Urothelium cell line (cell line): Measurements from ENCODE around the gene FUCA2.
"Not testable (repeated sequence)": the region's sequence is repeated elsewhere in the genome, so short reads cannot be mapped to it uniquely, and the experiment has no call there.

Source experiments
- DNase-seq: peaks from one replicate; pipeline ENCODE4 v3.0.0; 2011; ENCODE audit warnings: low spot score, mixed read lengths
- FAIRE-seq: peaks from 2 replicates; lab custom pipeline; 2011; peaks lifted over from hg19 to GRCh38; lab: Jason Lieb, UNC

FUCA2 gene

DNA sequence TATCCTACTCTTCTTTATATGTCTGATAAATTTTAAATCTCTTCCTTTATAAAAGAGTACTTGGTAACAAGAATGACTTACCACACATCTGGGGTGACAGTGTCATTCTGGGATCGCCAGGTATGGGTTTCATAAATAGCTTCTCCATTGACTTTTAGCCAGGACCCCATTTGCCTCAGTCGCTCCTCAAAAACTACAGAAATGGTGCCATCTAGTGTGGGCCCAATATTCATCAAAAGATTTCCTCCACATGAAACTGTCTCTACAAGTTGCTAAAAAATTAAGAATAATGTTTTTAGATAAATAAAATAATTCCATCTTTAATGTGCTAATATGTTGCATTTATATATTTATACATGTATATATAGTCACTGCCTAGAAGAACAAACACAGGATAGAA lies 9.7 kb downstream of the FUCA2 start:
- no peak for DNase-seq
- no peak for FAIRE-seq

DNA sequence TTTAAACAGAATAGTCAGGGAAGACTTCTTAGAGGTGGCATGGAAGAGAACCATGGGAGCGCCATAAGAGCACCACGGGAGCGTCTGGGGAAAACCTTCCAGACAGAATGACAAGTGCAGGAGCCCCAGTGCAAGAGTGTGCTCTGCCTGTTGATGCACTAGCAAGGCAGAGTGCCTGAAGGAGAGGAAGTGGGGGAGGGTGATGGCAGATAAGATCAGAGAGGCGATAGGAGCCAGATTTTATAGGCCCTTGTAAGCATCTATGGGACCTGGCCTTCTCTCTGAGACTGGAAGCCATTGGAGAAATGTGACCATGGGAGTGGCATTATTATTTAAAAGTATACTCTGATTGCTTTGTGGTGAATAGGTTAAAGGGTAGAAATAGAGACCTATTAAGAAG lies 13.1 kb downstream of the FUCA2 start:
- DNase-seq (no peak), FAIRE-seq (no peak)

DNA sequence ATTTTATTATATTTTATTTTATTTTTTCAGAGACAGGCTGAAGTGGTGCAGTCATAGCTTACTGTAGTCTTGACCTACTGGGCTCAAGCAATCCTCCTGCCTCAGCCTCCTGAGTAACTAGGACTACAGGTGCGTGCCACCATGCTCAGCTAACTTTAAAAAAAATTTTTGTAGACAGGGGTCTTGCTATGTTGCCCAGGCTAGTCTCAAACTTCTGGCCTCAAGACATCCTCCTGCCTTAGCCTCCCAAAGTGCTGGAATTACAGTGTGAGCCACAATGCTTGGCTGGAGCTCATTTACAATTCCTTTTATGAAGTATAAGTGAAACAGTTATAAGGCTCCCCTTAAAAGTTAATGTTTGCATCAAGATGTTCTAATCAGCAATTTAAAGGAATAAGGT lies 14.5 kb downstream of the FUCA2 start:
- DNase-seq: no peak
- FAIRE-seq: no peak

GRCh38 chr6:143490775-143491174 lies 20.7 kb downstream of the FUCA2 start:
- FAIRE-seq: no peak
- no peak for DNase-seq

DNA sequence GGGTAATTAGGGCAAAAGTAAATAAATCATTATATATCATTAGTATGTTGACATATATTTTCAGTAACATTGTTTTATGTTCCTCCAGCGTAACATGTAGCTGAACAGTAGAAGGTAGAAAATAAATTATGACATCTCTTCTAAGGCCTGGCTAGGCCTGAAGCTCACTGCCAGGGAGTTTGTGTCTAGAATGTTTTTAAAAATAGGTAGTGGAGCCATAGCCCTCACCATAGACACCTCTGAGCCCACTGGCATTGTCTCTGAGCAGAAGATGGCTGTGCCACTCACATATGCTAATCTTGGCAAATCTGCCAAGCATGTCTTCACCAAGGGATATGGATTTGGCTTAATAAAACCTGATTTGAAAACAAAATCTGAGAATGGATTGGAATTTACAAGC lies 21.3 kb downstream of the FUCA2 start:
- DNase-seq (no peak), FAIRE-seq (no peak)

GRCh38 chr6:143486752-143487151 lies 24.8 kb downstream of the FUCA2 start:
- FAIRE-seq: no peak
- no peak for DNase-seq

DNA sequence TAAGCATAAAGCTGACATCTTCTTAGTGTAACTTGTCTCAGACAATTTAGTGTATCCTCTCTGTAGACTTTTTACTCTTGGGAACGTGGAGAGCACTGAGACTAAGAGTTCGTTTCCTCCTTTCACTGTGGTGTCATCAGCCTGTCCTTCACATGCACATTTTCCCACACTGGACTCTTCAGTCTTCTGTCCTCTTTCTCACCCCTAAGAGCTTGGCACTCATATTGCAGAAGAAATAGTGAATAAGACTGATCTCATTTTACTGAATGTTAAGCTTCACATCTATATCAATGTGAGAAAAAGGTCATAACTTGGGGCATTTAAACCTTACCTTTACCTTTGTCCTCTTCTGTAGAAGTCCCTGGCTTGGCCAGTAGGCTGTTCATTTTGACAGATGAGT lies 25.6 kb downstream of the FUCA2 start:
- FAIRE-seq (no peak), DNase-seq (no peak)

- no peak for DNase-seq
These were observed 28.9 kb downstream of the FUCA2 start for GRCh38 chr6:143482593-143482992.

DNA sequence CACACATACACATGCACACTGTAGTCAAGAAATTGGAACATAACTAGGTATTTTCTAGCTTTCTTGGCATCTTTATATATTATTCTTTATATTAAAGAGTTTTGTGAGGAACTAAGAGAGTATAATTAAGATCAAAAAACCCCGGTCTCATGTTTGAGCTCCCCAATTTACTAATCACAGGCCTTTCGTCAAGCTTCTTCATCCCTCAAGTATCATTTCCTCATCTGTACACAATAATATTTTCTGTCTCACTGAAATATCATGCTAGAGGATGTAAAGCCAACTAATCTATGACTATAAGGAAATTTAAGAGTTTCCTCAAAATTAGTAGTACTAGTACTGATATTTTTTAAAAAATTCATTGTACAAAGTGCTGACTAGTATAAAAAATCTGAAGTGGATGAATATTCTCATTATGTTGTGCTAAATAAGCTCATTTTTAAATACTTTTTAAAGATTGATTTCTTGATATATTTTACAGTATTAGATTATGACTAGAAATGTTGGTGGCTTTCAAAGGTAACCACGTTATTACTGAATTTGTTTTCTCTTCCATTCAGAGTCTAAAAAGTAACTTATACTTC lies 32.9 kb downstream of the FUCA2 start:
- no peak for FAIRE-seq
- no peak for DNase-seq

More at GRCh38 chr6:143482593-143482992, 28.9 kb downstream of the FUCA2 start:
- FAIRE-seq: no peak

- DNase-seq: no peak
- FAIRE-seq: no peak
These were observed 35.0 kb downstream of the FUCA2 start for GRCh38 chr6:143476545-143476944.

DNA sequence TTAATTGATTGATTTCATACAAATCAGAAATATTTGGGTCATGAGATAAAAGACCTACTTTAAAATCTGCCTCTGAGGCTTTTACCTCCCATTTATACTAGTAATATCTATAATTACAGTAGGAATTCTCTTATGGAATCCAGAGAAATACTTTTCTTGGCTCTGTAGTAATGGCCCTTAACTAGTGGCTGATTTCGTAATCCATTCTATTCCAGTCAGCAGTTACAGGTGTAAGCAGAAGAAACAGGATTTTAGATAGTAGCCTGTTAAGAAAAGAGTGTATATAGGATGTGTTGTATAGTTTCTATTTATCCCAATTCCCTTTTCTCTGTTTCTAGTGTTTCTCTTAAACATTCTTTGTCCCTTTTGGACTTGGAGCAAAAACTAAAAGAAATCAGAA lies 39.7 kb downstream of the FUCA2 start:
- DNase-seq (no peak), FAIRE-seq (no peak)

DNA sequence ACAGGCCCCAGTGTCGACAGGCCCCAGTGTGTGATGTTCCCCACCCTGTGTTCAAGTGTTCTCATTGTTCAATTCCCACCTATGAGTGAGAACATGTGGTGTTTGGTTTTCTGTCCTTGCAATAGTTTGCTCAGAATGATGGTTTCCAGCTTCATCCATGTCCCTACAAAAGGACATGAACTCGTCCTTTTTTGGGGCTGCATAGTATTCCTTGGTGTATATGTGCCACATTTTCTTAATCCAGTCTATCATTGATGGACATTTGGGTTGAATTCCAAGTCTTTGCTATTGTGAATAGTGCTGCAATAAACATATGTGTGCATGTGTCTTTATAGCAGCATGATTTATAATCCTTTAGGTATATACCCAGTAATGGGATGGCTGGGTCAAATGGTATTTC lies 42.7 kb downstream of the FUCA2 start:
- FAIRE-seq: peak; percentile 100
- not testable (repeated sequence) for DNase-seq

DNA sequence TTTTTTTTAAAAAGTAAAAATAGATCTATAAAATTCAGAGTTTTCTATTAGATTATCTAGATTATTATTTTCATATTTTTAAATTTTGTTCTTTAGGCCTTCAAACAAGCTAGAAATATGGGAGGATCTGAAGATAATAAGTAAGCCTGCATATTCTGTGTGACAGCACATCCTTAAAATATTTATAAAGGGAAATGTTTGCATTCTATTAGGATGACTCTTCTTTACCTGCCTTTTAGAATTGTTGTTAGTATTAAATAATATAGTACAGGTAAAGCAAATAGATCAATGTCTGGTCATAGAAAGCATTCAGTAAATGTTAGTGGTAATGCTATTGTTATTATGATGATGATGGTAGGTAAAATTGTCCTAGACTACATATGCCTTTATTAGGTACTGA lies 43.5 kb downstream of the FUCA2 start:
- no peak for DNase-seq
- no peak for FAIRE-seq

GRCh38 chr6:143465546-143465945 lies 46.0 kb downstream of the FUCA2 start:
- FAIRE-seq (no peak), DNase-seq (no peak)

DNA sequence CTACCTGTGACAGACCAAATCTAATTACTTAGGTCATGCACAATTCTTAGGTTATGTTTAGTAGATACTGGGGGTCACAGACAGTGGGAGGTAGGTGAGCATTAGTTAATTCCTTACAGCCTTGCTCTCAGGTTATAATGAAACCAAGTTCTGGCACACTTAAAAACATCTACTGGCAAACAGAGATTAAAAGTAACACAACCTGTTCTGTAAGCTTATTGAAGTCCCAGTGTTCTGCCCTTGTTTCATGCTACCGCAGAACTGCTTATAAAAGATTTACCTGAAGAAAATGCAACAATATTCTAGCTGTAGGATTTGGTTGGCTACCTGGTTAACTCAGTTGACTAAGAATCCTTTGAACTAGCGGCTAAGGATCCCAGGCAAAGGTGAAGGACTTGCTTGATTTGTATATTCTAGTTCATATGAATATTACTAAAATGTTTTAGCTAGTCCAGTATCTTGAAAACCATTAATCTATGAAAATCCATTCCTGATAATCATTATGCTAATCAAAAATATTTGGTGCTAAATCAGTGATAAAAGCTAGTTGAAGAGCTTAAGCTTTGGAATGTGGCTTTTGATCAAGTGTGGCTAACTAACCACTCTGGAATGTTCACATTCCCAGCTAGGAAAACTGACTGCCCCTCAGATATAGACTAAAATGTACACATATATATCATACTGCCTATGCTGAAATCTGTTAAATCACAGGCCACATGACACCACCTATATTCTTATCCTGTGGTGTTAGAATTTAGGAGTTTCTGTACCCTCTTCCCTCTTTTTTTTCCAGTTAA lies 53.8 kb downstream of the FUCA2 start:
- FAIRE-seq (no peak), DNase-seq (no peak)

DNA sequence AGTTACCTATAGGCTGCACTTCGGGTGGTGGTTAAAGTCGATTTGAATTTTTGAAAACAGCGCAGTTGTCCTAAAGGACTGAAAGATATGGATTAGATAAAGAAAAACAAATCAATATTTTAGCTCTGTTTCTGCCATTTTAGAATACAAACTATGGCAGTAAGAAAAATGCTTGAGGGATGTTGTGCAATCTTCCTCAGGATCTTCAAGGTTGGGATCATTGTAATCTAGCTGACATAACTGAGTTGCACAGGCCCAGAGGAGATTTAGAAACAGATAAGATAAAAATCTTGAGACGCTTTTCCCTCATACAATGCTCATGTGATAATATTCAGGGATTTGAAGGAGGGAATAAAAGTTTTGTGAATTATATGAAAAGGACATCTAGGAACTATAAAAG lies 60.0 kb downstream of the FUCA2 start:
- DNase-seq (no peak), FAIRE-seq (no peak)

- peak; percentile 94 for FAIRE-seq
These were observed 60.8 kb downstream of the FUCA2 start, which contains the start of the genes ADAT2 and PEX3 for GRCh38 chr6:143450453-143451371. Gene ADAT2 (minus strand): TSS chr6:143450695. CDS start chr6:143450658, 37 bp downstream. Gene PEX3 (plus strand): TSS chr6:143450805. CDS start chr6:143451043, 238 bp downstream.

DNA sequence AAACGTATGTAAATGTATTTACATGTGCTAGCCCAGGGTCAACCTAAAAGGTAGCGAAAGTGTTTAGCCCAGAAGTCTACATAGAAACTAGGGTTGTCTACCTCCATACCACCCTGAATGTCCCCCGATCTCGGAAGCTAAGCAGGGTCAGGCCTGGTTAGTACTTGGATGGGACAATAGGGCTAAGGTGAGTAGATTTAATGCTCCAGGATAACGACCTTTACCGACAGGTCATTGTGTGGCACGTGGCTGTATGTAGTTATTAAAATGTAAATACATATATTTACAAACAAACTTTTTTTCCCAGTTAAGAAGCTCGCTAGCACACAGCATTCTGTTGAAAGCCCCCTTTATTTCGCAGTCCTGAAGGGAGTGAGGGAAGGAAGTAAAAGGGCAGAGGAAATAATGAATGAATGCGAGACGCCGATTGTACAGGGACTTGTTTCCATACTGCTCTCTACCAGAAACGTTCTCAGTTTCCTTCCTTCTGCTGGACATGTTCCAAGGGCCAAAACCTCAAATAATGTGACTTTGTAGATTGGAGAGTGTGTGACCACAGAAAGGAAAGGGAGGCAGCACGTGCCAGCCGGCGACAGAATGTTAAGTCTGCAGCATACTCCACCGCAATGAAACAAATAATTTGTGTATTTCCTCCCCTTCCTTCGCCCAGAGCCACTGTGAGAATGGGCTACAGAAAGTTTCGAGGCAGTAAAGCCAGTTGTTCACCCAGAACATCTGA lies 61.6 kb downstream of the FUCA2 start:
- FAIRE-seq (no peak), DNase-seq (peak; percentile 13)

More at GRCh38 chr6:143450453-143451371, 60.8 kb downstream of the FUCA2 start, which contains the start of the genes ADAT2 and PEX3:
- DNase-seq: peak; percentile 91

DNA sequence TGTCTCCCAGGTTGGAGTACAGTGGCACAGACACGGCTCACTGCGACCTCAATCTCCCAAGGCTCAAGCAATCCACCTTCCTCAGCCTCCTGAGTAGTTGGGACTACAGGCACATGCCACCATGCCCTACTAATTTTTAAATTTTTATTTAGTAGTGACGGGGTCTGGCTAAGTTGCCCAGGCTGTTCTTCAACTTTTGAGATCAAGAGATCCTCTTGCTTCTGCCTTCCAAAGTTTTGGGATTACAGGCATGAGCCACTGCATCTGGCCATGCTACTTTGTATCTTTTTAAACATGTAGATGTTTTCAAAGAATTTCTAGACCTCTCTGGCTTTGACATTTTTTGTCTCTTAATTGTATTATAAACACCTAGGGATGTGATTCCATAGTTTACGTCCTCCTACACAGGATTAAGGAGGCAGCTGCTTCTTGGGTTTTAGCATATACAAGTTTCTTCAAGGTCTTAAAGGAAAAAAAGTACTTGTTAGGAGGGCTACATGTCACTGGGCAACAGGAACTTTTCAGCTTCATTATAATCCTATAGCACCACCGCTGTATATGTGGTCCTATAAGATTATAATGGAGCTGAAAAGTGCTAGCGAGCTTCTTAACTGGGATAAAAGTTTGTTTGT lies 62.3 kb downstream of the FUCA2 start:
- FAIRE-seq (no peak), DNase-seq (no peak)

GRCh38 chr6:143447865-143448264 lies 63.7 kb downstream of the FUCA2 start:
- FAIRE-seq, DNase-seq: not testable (repeated sequence)
